Measurements from ENCODE around the gene MYRFL.

Gene MYRFL

DNA sequence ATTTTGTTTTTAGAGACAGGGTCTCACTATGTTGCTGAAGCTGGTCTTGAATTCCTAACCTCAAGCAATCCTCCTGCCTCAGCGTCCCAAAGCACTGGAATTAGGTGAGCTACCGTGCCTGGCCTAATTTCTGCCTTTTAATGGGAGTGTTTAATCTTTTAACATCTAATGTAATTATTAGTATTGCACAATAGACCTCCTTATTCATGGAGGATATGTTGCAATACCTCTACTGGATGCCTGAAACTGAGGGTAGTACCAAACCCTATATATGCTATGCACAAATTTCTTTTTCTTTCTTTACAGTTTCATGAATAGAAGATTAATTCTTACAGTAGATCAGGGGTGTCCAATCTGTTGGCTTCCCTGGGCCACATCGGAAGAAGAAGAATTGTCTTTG lies 47.8 kb downstream of the MYRFL start:
- Histone ChIP-seq H3K4me1 (ENCODE audit: control insufficient read depth in 1 of 2, insufficient read depth in 2 of 2, low read length in 2 of 2) (no peaks in the 10 kb centered on the region), H3K36me3 (ENCODE audit: control insufficient read depth in 1 of 2, insufficient read depth in 2 of 2, low read length in 2 of 2) (no peaks in the 10 kb centered on the region), H3K4me3 (ENCODE audit: low read depth in 1 of 2, low read length in 2 of 2) (no peak overlapping the region), H3K9ac (ENCODE audit: low read depth in 1 of 2, low read length in 2 of 2) (no peak overlapping the region), H3K27me3 (ENCODE audit: control insufficient read depth in 1 of 2, insufficient read depth in 2 of 2, low read length in 2 of 2) (no peaks in the 10 kb centered on the region), H3K27ac (ENCODE audit: low read depth, low read length) (no peak overlapping the region), H3K9me3 (ENCODE audit: control insufficient read depth in 1 of 2, low read length in 2 of 2) (no peaks in the 10 kb centered on the region)

GRCh38 chr12:69873429-69873828 lies 48.4 kb downstream of the MYRFL start:
- H3K27ac ChIP-seq (ENCODE audit: low read depth, low read length): no peak overlapping the region
- H3K4me3 ChIP-seq (ENCODE audit: low read depth in 1 of 2, low read length in 2 of 2): no peak overlapping the region
- H3K27me3 ChIP-seq (ENCODE audit: control insufficient read depth in 1 of 2, insufficient read depth in 2 of 2, low read length in 2 of 2): no peaks in the 10 kb centered on the region
- H3K4me1 ChIP-seq (ENCODE audit: control insufficient read depth in 1 of 2, insufficient read depth in 2 of 2, low read length in 2 of 2): peaks cover 0 to 1% of the 10 kb centered on the region in 2 donors
- no peak overlapping the region for H3K9ac ChIP-seq (ENCODE audit: low read depth in 1 of 2, low read length in 2 of 2)
- H3K36me3 ChIP-seq (ENCODE audit: control insufficient read depth in 1 of 2, insufficient read depth in 2 of 2, low read length in 2 of 2): no peaks in the 10 kb centered on the region
- H3K9me3 ChIP-seq (ENCODE audit: control insufficient read depth in 1 of 2, low read length in 2 of 2): no peaks in the 10 kb centered on the region

DNA sequence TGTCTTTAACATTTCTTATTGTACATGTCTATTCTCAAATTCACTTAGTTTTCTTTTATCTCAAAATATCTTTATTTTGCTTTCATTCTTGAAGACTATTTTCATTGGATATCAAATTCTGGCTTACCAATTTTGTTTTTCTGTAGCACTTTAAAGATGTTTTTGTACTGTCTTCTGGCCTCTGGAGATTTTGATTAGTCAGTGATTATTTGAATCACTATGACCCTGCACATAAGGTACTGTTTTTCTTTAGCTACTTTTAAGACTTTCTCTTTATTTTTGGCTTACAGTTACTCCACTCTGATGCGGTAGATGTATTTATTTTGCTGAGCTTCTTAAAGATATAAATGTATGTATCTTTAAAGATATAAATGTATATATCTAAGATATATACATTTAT lies 49.6 kb downstream of the MYRFL start:
- no peak overlapping the region for H3K9ac ChIP-seq (ENCODE audit: low read depth in 1 of 2, low read length in 2 of 2)
- no peaks in the 10 kb centered on the region for H3K27me3 ChIP-seq (ENCODE audit: control insufficient read depth in 1 of 2, insufficient read depth in 2 of 2, low read length in 2 of 2)
- H3K36me3 ChIP-seq (ENCODE audit: control insufficient read depth in 1 of 2, insufficient read depth in 2 of 2, low read length in 2 of 2): no peaks in the 10 kb centered on the region
- no peaks in the 10 kb centered on the region for H3K9me3 ChIP-seq (ENCODE audit: control insufficient read depth in 1 of 2, low read length in 2 of 2)
- H3K4me1 ChIP-seq (ENCODE audit: control insufficient read depth in 1 of 2, insufficient read depth in 2 of 2, low read length in 2 of 2): peaks cover 10 to 11% of the 10 kb centered on the region in 2 donors
- H3K27ac ChIP-seq (ENCODE audit: low read depth, low read length): no peak overlapping the region
- no peak overlapping the region for H3K4me3 ChIP-seq (ENCODE audit: low read depth in 1 of 2, low read length in 2 of 2)

- H3K27ac ChIP-seq (ENCODE audit: low read depth, low read length): no peak overlapping the region
- H3K4me3 ChIP-seq (ENCODE audit: low read depth in 1 of 2, low read length in 2 of 2): no peak overlapping the region
- H3K9me3 ChIP-seq (ENCODE audit: control insufficient read depth in 1 of 2, low read length in 2 of 2): no peaks in the 10 kb centered on the region
- H3K36me3 ChIP-seq (ENCODE audit: control insufficient read depth in 1 of 2, insufficient read depth in 2 of 2, low read length in 2 of 2): peaks cover 0 to 5% of the 10 kb centered on the region in 2 donors
- no peak overlapping the region for H3K9ac ChIP-seq (ENCODE audit: low read depth in 1 of 2, low read length in 2 of 2)
- H3K27me3 ChIP-seq (ENCODE audit: control insufficient read depth in 1 of 2, insufficient read depth in 2 of 2, low read length in 2 of 2): no peaks in the 10 kb centered on the region
- peaks cover 10 to 11% of the 10 kb centered on the region in 2 donors for H3K4me1 ChIP-seq (ENCODE audit: control insufficient read depth in 1 of 2, insufficient read depth in 2 of 2, low read length in 2 of 2)
These were observed 50.4 kb downstream of the MYRFL start for GRCh38 chr12:69875416-69875935.

DNA sequence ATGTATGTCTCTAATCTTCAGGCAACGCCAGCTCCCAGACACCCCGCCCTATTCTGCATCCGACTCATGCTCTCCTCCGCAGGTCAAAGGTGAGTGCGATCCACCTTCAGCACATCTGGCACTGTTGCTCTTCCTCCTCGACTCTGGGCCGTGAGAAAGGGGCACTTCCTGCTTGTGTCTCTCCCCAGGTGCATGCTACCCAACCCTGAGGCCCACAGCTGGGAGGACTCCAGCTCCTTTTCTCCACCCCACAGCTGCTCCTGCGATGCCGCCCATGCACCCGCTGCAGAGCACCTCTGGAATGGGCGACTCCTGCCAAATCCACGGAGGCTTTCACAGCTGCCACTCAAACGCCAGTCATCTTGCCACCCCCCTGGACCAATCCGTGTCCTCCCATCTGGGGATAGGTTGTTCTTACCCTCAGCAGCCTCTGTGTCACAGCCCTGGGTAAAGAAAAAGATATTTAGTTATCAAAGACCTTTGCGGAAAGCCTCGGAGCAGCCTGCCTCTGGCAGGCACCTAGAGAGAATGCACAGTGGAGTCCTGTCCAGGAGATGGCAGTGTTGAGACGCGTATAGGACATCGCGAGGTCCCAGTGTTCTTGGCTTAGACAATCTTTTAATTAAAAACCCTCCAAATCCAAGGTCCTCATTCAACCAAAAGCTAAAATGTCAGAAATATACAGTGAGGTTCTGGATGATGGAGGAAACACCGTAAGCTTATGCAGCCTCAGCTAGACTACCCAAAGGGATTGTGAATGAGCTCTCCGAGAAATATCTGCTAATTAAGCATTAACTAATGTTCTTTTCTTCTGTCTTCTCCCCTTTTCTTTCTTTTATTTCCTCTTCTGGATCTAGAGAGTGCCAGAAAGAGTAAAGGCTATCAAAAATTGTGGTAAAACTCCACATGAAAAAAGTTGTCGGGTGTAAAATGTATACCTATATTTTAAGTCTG lies 54.3 kb downstream of the MYRFL start:
- H3K9me3 ChIP-seq (ENCODE audit: control insufficient read depth in 1 of 2, low read length in 2 of 2): no peaks in the 10 kb centered on the region
- H3K27me3 ChIP-seq (ENCODE audit: control insufficient read depth in 1 of 2, insufficient read depth in 2 of 2, low read length in 2 of 2): no peaks in the 10 kb centered on the region
- H3K27ac ChIP-seq (ENCODE audit: low read depth, low read length): no peak overlapping the region
- H3K36me3 ChIP-seq (ENCODE audit: control insufficient read depth in 1 of 2, insufficient read depth in 2 of 2, low read length in 2 of 2): peaks cover 0 to 17% of the 10 kb centered on the region in 2 donors
- peak overlapping the region; percentile 10 to 46 for H3K4me3 ChIP-seq (ENCODE audit: low read depth in 1 of 2, low read length in 2 of 2)
- peaks cover 10 to 11% of the 10 kb centered on the region in 2 donors for H3K4me1 ChIP-seq (ENCODE audit: control insufficient read depth in 1 of 2, insufficient read depth in 2 of 2, low read length in 2 of 2)
- H3K9ac ChIP-seq (ENCODE audit: low read depth in 1 of 2, low read length in 2 of 2): no peak overlapping the region

DNA sequence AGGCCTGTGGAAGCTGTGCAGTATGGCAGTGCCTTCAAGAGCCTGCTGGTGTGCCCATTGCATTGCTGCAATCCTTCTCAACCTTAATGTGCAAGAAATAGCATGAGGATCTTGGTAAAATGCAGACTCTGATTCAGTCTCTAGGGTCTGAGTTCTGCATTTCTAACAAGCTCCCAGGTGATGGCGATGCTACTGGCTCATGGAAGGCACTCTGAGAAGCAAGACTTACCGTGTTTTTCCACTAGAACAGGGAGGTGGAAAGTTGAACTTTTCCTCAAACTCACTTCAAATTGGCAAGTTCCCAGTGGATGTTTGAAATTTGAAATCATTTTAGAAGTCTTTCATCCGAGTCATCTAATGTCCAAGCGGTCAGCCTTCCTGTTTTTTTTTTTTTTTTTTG lies 55.5 kb downstream of the MYRFL start:
- Histone ChIP-seq H3K27me3 (ENCODE audit: control insufficient read depth in 1 of 2, insufficient read depth in 2 of 2, low read length in 2 of 2) (no peaks in the 10 kb centered on the region), H3K9ac (ENCODE audit: low read depth in 1 of 2, low read length in 2 of 2) (no peak overlapping the region), H3K27ac (ENCODE audit: low read depth, low read length) (no peak overlapping the region), H3K36me3 (ENCODE audit: control insufficient read depth in 1 of 2, insufficient read depth in 2 of 2, low read length in 2 of 2) (peaks cover 0 to 17% of the 10 kb centered on the region in 2 donors), H3K4me3 (ENCODE audit: low read depth in 1 of 2, low read length in 2 of 2) (no peak overlapping the region), H3K9me3 (ENCODE audit: control insufficient read depth in 1 of 2, low read length in 2 of 2) (no peaks in the 10 kb centered on the region), H3K4me1 (ENCODE audit: control insufficient read depth in 1 of 2, insufficient read depth in 2 of 2, low read length in 2 of 2) (peaks cover 10 to 11% of the 10 kb centered on the region in 2 donors)

GRCh38 chr12:69881771-69882170 lies 56.7 kb downstream of the MYRFL start:
- Histone ChIP-seq H3K9ac (ENCODE audit: low read depth in 1 of 2, low read length in 2 of 2) (no peak overlapping the region), H3K4me3 (ENCODE audit: low read depth in 1 of 2, low read length in 2 of 2) (no peak overlapping the region), H3K27ac (ENCODE audit: low read depth, low read length) (no peak overlapping the region), H3K27me3 (ENCODE audit: control insufficient read depth in 1 of 2, insufficient read depth in 2 of 2, low read length in 2 of 2) (no peaks in the 10 kb centered on the region), H3K9me3 (ENCODE audit: control insufficient read depth in 1 of 2, low read length in 2 of 2) (no peaks in the 10 kb centered on the region), H3K4me1 (ENCODE audit: control insufficient read depth in 1 of 2, insufficient read depth in 2 of 2, low read length in 2 of 2) (peaks cover 10 to 11% of the 10 kb centered on the region in 2 donors), H3K36me3 (ENCODE audit: control insufficient read depth in 1 of 2, insufficient read depth in 2 of 2, low read length in 2 of 2) (peaks cover 6 to 26% of the 10 kb centered on the region in 2 donors)

GRCh38 chr12:69884386-69884785 lies 59.4 kb downstream of the MYRFL start:
- peaks cover 6 to 30% of the 10 kb centered on the region in 2 donors for H3K36me3 ChIP-seq (ENCODE audit: control insufficient read depth in 1 of 2, insufficient read depth in 2 of 2, low read length in 2 of 2)
- H3K4me3 ChIP-seq (ENCODE audit: low read depth in 1 of 2, low read length in 2 of 2): no peak overlapping the region
- H3K9ac ChIP-seq (ENCODE audit: low read depth in 1 of 2, low read length in 2 of 2): no peak overlapping the region
- H3K27ac ChIP-seq (ENCODE audit: low read depth, low read length): no peak overlapping the region
- H3K27me3 ChIP-seq (ENCODE audit: control insufficient read depth in 1 of 2, insufficient read depth in 2 of 2, low read length in 2 of 2): no peaks in the 10 kb centered on the region
- H3K4me1 ChIP-seq (ENCODE audit: control insufficient read depth in 1 of 2, insufficient read depth in 2 of 2, low read length in 2 of 2): peaks cover 0 to 2% of the 10 kb centered on the region in 2 donors
- H3K9me3 ChIP-seq (ENCODE audit: control insufficient read depth in 1 of 2, low read length in 2 of 2): no peaks in the 10 kb centered on the region

DNA sequence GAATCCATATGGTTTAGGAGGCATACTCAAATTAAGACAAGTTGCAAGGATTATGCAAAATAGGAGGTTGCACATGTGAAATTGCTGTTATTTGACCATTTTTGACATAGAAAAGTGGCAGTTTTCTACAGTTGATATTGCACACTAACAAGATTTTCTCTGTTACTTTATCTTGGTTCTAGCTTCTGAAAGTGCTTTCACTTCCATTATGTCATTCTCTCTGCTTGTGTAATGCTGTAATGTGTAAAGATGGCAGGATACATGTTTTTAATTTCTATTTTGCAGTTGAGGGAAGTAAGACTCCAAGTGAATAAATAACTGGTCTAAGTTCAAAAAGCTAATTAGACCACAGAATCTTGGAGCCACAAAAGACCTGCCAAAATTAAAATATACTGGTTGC lies 60.6 kb downstream of the MYRFL start:
- Histone ChIP-seq H3K27ac (ENCODE audit: low read depth, low read length) (no peak overlapping the region), H3K4me1 (ENCODE audit: control insufficient read depth in 1 of 2, insufficient read depth in 2 of 2, low read length in 2 of 2) (no peaks in the 10 kb centered on the region), H3K4me3 (ENCODE audit: low read depth in 1 of 2, low read length in 2 of 2) (no peak overlapping the region)

GRCh38 chr12:69886109-69886508 lies 61.1 kb downstream of the MYRFL start:
- H3K4me1 ChIP-seq (ENCODE audit: control insufficient read depth in 1 of 2, insufficient read depth in 2 of 2, low read length in 2 of 2): no peaks in the 10 kb centered on the region
- H3K27me3 ChIP-seq (ENCODE audit: control insufficient read depth in 1 of 2, insufficient read depth in 2 of 2, low read length in 2 of 2): no peaks in the 10 kb centered on the region
- no peak overlapping the region for H3K4me3 ChIP-seq (ENCODE audit: low read depth in 1 of 2, low read length in 2 of 2)
- H3K27ac ChIP-seq (ENCODE audit: low read depth, low read length): no peak overlapping the region
- H3K36me3 ChIP-seq (ENCODE audit: control insufficient read depth in 1 of 2, insufficient read depth in 2 of 2, low read length in 2 of 2): peaks cover 6 to 23% of the 10 kb centered on the region in 2 donors
- no peaks in the 10 kb centered on the region for H3K9me3 ChIP-seq (ENCODE audit: control insufficient read depth in 1 of 2, low read length in 2 of 2)
- H3K9ac ChIP-seq (ENCODE audit: low read depth in 1 of 2, low read length in 2 of 2): no peak overlapping the region

More for the DNA sequence above, 60.6 kb downstream of the MYRFL start:
- H3K9ac ChIP-seq (ENCODE audit: low read depth in 1 of 2, low read length in 2 of 2): no peak overlapping the region
- H3K27me3 ChIP-seq (ENCODE audit: control insufficient read depth in 1 of 2, insufficient read depth in 2 of 2, low read length in 2 of 2): no peaks in the 10 kb centered on the region
- H3K36me3 ChIP-seq (ENCODE audit: control insufficient read depth in 1 of 2, insufficient read depth in 2 of 2, low read length in 2 of 2): peaks cover 6 to 23% of the 10 kb centered on the region in 2 donors
- no peaks in the 10 kb centered on the region for H3K9me3 ChIP-seq (ENCODE audit: control insufficient read depth in 1 of 2, low read length in 2 of 2)

Data from duodenal mucosa (tissue), 2 donors.